GM19467 (cell line): Measurements from ENCODE around the gene NCOA4.
"Not testable (repeated sequence)": the region's sequence is repeated elsewhere in the genome, so short reads cannot be mapped to it uniquely, and the experiment has no call there.

Experiments
- ATAC-seq: cut with Tn5 transposase; IDR thresholded peaks from one replicate; pipeline ENCODE4 v1.9.1; 2021; ENCODE audit warnings: mild to moderate bottlenecking, moderate library complexity; ENCODE audit not compliant: unreplicated experiment

The NCOA4 gene

DNA sequence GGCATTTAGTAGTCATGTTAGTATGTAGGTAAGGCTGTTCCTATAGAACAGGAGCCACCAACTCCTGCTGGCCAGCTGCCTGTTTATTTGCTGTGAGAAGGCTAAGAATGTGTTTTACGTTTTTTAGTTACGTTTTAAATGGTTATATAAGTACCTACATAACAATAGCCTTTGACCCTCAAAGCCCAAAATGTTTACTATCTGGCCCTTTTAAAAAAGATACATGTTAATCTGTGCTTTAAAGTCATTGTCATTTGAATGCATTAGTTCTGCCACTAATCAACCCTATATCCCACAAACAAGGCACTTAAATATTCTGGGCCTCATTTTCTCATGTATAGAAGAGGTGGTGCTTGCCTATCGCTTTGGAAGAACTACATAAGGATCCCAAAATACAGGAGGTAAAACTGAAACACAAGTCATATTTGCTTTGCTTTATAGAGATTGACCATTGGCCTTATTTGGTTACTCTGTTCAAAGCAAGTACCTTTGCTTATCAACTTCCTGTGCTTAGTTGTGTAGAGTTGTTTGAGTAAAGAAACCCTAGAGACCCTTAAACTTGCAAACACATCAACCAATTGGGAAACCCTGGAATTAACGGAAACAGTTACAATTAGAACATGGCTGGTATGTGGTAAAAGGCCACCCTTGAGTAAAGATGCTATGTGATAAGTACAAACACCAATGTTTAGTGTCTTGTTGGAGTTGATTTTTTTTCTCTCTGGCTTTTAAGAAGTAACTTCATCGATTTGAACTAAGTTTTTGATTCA, 32.2 kb downstream of the NCOA4 start:
- ATAC-seq = no peak

DNA sequence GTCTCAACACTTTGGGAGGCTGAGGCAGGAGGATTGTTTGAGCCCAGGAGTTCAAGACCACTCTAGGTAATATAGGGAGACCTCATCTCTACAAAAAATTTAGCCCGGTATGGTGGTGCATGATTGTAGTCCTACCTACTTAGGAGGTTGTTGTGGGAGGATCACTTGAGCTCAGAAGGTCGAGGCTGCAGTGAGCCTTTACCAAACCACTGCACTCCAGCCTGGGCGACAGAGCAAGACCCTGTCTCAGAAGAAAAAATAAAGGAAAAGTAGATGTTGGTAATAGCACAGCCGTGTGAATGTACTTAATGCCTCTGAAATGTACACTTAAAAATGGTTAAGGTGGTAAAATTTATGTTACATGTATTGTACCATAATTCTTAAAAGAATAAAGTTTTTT, 32.9 kb downstream of the NCOA4 start:
- no peak for ATAC-seq

- not testable (repeated sequence) for ATAC-seq
Observed at GRCh38 chr10:45985590-45985989, 44.8 kb downstream of the NCOA4 start.

DNA sequence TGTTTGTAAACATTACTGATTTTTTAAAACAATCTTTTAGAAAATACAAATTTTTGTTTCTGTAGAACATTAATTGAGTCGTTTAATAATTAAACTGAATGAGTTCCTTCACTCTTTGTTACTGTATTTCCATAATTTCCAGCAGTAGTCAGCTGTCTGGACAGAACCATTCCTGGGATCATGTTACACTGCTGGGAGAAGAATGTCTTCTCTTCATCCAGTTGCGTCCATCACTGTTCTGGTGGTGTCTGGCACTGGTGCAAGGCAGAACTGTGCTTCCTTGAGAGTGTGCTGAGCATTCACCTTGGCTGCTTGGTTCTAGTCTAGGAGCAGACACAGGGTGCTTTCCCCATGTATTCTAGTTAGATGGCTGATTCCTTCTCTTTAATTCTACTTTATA, 46.0 kb downstream of the NCOA4 start:
- not testable (repeated sequence) for ATAC-seq

- ATAC-seq = not testable (repeated sequence)
Observed at GRCh38 chr10:45983538-45984186, 46.8 kb downstream of the NCOA4 start.

GRCh38 chr10:45981367-45981766, 49.1 kb downstream of the NCOA4 start:
- not testable (repeated sequence) for ATAC-seq

DNA sequence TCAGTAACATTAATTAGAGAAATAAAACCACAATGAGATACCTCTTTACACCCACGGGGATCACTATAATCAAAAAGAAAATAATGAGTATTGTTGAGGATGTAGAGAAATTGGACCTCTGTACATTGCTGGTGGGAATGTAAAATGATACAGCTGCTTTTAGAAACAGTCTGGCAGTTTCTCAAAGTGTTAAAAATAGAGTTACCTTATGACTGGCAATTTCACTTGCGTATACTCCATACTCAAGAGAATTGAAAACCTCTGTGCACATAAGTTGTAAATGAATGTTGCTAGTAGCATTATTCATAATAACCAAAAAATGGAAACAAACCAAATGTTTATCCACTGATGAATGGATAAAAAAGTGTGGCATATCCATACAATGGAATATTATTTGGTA, 51.9 kb downstream of the NCOA4 start:
- ATAC-seq = not testable (repeated sequence)

DNA sequence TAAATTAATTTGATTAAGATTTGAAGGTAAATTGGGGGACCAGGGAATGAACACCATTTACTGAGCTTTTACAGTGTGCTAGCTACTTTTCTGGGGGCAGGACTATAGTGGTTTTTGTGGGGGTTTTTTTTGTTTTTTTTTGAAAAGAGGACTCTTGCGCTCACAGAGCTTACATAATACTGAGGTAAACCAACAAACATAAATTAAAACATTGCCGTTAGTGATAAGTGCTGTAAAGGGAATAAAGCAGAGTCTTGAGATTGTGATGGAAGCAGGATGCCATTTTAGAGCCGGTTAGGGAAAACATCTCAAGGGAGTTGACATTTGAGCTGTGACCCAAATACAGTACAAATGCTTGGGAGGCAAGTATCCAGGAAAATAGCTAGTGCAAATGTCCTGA, 56.4 kb downstream of the NCOA4 start:
- not testable (repeated sequence) for ATAC-seq

DNA sequence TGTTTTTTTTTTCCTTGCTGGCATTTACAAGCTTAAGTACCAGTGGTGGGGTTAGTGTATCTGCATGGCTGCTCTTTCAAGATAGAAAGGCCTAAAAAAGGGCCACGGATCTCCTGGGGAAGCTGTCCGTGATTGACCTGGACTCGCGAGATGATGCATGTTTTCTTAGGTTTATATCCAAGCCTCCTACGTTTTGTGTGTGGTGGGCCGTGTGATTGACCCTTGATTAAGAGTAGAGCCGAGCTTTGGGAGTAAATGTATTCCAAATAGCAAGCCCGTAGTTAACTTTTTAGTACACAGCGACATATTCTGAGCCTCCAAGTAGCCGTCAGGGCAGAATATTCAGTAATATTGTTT, 57.6 kb downstream of the NCOA4 start:
- peak; percentile 10 for ATAC-seq

- peak; percentile 68 for ATAC-seq
Observed at GRCh38 chr10:45972106-45972812, 58.2 kb downstream of the NCOA4 start, which contains the start of gene TIMM23. TSS of gene TIMM23 (plus strand) at chr10:45972489. CDS start at chr10:45972625, 136 bp downstream.

DNA sequence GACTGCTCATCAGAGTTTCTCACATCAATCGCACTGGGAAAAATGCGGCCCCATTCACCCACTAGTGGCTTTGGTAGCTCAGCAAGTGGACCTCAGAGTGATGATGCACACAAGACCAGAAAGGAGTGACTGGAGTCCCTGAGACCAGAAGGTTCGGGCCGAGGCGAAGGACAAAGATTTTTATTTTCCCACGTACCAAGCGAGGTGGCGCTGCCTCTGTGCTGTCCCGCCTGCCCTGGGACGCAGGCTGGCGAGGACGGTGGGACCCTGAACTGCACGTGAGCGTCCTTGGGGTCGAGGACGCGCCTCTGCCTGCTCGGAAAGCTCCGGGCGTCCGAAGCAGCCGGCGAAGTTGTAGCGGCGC, 58.7 kb downstream of the NCOA4 start:
- ATAC-seq = peak; percentile 30

- ATAC-seq = not testable (repeated sequence)
Observed at GRCh38 chr10:45971019-45971418, 59.4 kb downstream of the NCOA4 start.

GRCh38 chr10:45962686-45963452, 67.6 kb downstream of the NCOA4 start:
- not testable (repeated sequence) for ATAC-seq

DNA sequence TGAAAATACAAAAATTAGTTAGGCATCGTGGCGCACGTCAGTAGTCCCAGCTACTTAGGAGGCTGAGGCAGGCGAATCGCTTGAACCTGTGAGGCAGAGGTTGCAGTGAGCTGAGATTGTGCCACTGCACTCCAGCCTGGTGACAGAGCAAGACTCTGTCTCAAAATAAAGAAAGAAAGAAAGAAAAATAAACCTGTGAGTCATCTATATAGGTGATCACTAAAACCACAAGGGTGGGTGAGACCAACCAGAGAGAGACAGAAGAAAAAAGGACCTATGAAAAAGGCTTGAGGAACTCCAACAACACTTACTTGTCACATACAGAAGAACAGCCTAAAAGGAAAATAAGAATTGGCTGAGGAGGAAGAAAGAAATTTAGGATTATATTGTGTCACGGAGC, 72.5 kb downstream of the NCOA4 start:
- ATAC-seq = not testable (repeated sequence)

- not testable (repeated sequence) for ATAC-seq
Observed at GRCh38 chr10:45956634-45957033, 73.8 kb downstream of the NCOA4 start.
